GM13976 (cell line): ENCODE results near the gene IQGAP3.

Experiments
- DNase-seq: peaks from one replicate; pipeline ENCODE4 v3.0.0; 2012; ENCODE audit warnings: low spot score
- CTCF ChIP-seq: IDR thresholded peaks from 2 replicates; pipeline ENCODE4 v1.5.1; 2012; ENCODE audit warnings: borderline replicate concordance, mild to moderate bottlenecking; ENCODE audit not compliant: insufficient read depth; ENCODE audit errors: extremely low read depth, missing control alignments, control extremely low read depth
- in situ Hi-C: fragments of 300-500 bp; cut with MboI; formaldehyde crosslinking; loops from one replicate; pipeline ENCODE4 v1.12.0; 2022; ENCODE audit warnings: low sequenced_read_pairs, mixed read lengths, inconsistent platforms; ENCODE audit not compliant: unreplicated experiment

Gene IQGAP3

GRCh38 chr1:156517748-156518147 lies 54.6 kb downstream of the IQGAP3 start:
- in situ Hi-C loops = no loop called here
- no peak for DNase-seq
- no peak for TF ChIP-seq CTCF

GRCh38 chr1:156516821-156517220 lies 55.5 kb downstream of the IQGAP3 start:
- in situ Hi-C loops = no loop called here
- DNase-seq = no peak
- no peak for TF ChIP-seq CTCF

- in situ Hi-C loops = no loop called here
- DNase-seq = no peak
Measured at GRCh38 chr1:156515956-156516355, 56.4 kb downstream of the IQGAP3 start.

GRCh38 chr1:156513185-156513584 lies 59.2 kb downstream of the IQGAP3 start:
- TF ChIP-seq CTCF = no peak
- in situ Hi-C loops = no loop called here
- DNase-seq = no peak

More at GRCh38 chr1:156515956-156516355, 56.4 kb downstream of the IQGAP3 start:
- no peak for TF ChIP-seq CTCF

- DNase-seq = no peak
- in situ Hi-C loops = no loop called here
- TF ChIP-seq CTCF = no peak
Measured at GRCh38 chr1:156511644-156512043, 60.7 kb downstream of the IQGAP3 start.

- in situ Hi-C loops = no loop called here
- no peak for TF ChIP-seq CTCF
- no peak for DNase-seq
Measured at GRCh38 chr1:156510709-156511108, 61.7 kb downstream of the IQGAP3 start.
